H1 (cell line): Measurements from ENCODE around the gene DHCR7. TPM values are rescaled to one million over a fixed set of nuclear protein-coding genes. Genes with fewer than 3 reads are reported as not detected.

ENCODE experiments used
- CBX8 ChIP-seq: fragments of 300-800, 300-1000 bp; sonication (generic); IDR thresholded peaks from 2 replicates; pipeline ENCODE4 v1.7.1; 2016; ENCODE audit warnings: low read depth, low read length, borderline replicate concordance
- CEBPB ChIP-seq: IDR thresholded peaks from 2 replicates; pipeline ENCODE4 v1.6.1; 2012; ENCODE audit warnings: low read depth, low read length
- CHD7 ChIP-seq: fragments of 300-600 bp; sonication (generic); IDR thresholded peaks from 2 replicates; pipeline ENCODE4 v1.7.1; 2012; ENCODE audit warnings: low read length, moderate library complexity, mild to moderate bottlenecking, inconsistent platforms; ENCODE audit not compliant: insufficient replicate concordance
- NANOG ChIP-seq: IDR thresholded peaks from 2 replicates; pipeline ENCODE4 v1.6.1; 2011; ENCODE audit warnings: low read length, low read depth, mild to moderate bottlenecking, inconsistent platforms; ENCODE audit not compliant: insufficient read depth, poor library complexity, severe bottlenecking
- SUZ12 ChIP-seq: fragments of 200-600 bp; sonication (generic); IDR thresholded peaks from 2 replicates; pipeline ENCODE4 v1.6.1; 2012; ENCODE audit warnings: mild to moderate bottlenecking, inconsistent platforms, low read length, moderate library complexity, mixed read lengths
- polyA plus RNA-seq, 7 experiments: library from polyadenylated mRNA; depleted of rRNA in 3 of 7; stranded (reverse) in 5 of 7; unstranded in 2 of 7; fragments of >200 nt in 5 of 7; fragments of 200-250 nt in 2 of 7; gene quantifications; 1 replicate in 5 of 7; 2 replicates in 1 of 7; 4 replicates in 1 of 7; pipeline versions ENCODE4 v1.2.1 to v1.2.3, GENCODE V29; 2011 to 2013; ENCODE audit warnings: missing spikeins in 2 of 7, mixed read lengths in 2 of 7
- total RNA-seq: library from RNA; stranded (reverse); fragmentation: NEBNext Ultra II Directional; extraction: Animal tissue kit (Norgen Biotek cat#: 25700); gene quantifications from 2 replicates; pipeline ENCODE4 v1.2.1, GENCODE V29; 2021
- TF ChIP-seq, protein P1 (sequence below): IDR thresholded peaks from 2 replicates; pipeline ENCODE4 v1.6.1; 2011; ENCODE audit warnings: low read depth, mild to moderate bottlenecking, low read length; ENCODE audit not compliant: insufficient read depth

Gene DHCR7
- total and polyA plus RNA-seq, 2 of the 8 experiments (the other 6 are each of a cell fraction or from before 2014, with no cell fraction given) = 144 to 157 TPM

DNA sequence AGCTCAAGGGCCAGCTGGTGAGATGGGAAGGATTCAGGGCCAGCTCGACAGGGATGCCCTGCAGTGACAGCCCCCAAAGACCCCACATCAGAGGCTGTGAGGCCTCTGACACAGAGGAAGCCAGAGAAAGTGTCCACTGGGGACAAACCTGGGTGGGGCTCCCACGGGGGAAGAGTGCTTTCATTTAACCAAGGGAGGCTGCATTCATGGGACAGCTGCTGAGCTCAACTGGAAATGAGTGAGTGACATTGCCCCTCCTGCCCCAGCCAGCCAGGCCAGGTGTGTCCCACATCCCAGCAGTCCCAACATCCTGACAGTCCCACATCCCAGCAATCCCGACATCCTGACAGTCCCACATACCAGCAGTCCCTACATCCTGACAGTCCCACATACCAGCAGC is 61.0 kb downstream of the DHCR7 start (continued):
- TF ChIP-seq CHD7 (no peak), CEBPB (no peak), SUZ12 (no peak), CBX8 (no peak), NANOG (no peak)
- TF ChIP-seq, protein P1, sequence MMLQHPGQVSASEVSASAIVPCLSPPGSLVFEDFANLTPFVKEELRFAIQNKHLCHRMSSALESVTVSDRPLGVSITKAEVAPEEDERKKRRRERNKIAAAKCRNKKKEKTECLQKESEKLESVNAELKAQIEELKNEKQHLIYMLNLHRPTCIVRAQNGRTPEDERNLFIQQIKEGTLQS = no peak
